ENCODE measurements around the gene PTGIR. TPM values are rescaled to one million over a fixed set of nuclear protein-coding genes. Genes with fewer than 3 reads are reported as not detected.

Gene PTGIR
- total and polyA plus RNA-seq, 2 of the 4 experiments (the other 2 are of a cell fraction): 0.54 to 5.3 TPM

- dilution Hi-C loops (cut with HindIII; ENCODE audit: low sequenced_read_pairs, unreplicated experiment): no loop called here
- CTCF ChIA-PET: no interaction called here
Measured at GRCh38 chr19:46648961-46649960, 24.4 kb upstream of the PTGIR start.

More at GRCh38 chr19:46648961-46649960, 24.4 kb upstream of the PTGIR start:
- no peak overlapping the region for H3K4ac ChIP-seq (ENCODE audit: low read depth, low read length)
- H3K9ac ChIP-seq (ENCODE audit: low read depth, low read length): no peak overlapping the region
- no peak overlapping the region for H3K18ac ChIP-seq (ENCODE audit: low read depth, low read length)
- no peak overlapping the region for H4K8ac ChIP-seq (ENCODE audit: low read depth in 2 of 2, low read length in 2 of 2)
- WGBS, 2 experiments (ENCODE audit: extremely low coverage in 2 of 2, insufficient read length in 1 of 2): 73% methylated on average over 67 of the region's 144 CpGs; no CpG with 5 or more reads in 1 of the 2 experiments
- H3K27me3 ChIP-seq (ENCODE audit: control insufficient read depth, insufficient read depth, low read length): no peaks in the 10 kb centered on the region
- H2BK15ac ChIP-seq (ENCODE audit: low read depth, low read length): no peak overlapping the region
- ATAC-seq (ENCODE audit: low read depth): no peak
- H2AK9ac ChIP-seq (replicated peaks; ENCODE audit: low read depth, low read length, poor library complexity): no peak overlapping the region
- no peak overlapping the region for H3K56ac ChIP-seq (ENCODE audit: extremely low read depth, insufficient read depth, low read length)
- 0 out of 2 replicates have a peak, but pooled peaks cover 3% of the 10 kb centered on the region for H3K9me1 ChIP-seq (ENCODE audit: insufficient read depth, low read length)
- H2BK5ac ChIP-seq (ENCODE audit: low read depth, low read length, poor library complexity, severe bottlenecking): no peak overlapping the region
- H4K5ac ChIP-seq (ENCODE audit: low read depth, low read length): no peak overlapping the region
- H4K91ac ChIP-seq (ENCODE audit: insufficient read depth, low read depth, low read length): no peak overlapping the region
- no TSS peak for BruUV-seq (replicated peaks)
- no peak overlapping the region for H3K14ac ChIP-seq (replicated peaks; ENCODE audit: low read depth, low read length)
- peaks cover 7% of the 10 kb centered on the region for H3K9me3 ChIP-seq (ENCODE audit: control insufficient read depth, insufficient read depth, low read length)
- no peak overlapping the region for H2AK5ac ChIP-seq (ENCODE audit: low read depth, low read length)
- no peak overlapping the region for H2BK20ac ChIP-seq (ENCODE audit: low read depth, low read length)
- no peaks in the 10 kb centered on the region for H3K4me1 ChIP-seq (ENCODE audit: control insufficient read depth, insufficient read depth, low read length)
- peaks cover 7% of the 10 kb centered on the region; the same call in 1 of the 2 replicates for H3K36me3 ChIP-seq (ENCODE audit: control insufficient read depth, insufficient read depth, low read length)
- no peak overlapping the region for H2BK120ac ChIP-seq (ENCODE audit: low read depth, low read length)
- no peaks in the 10 kb centered on the region for H4K20me1 ChIP-seq (ENCODE audit: insufficient read depth, low read length)
- no peak overlapping the region for H3K23ac ChIP-seq (ENCODE audit: low read depth, low read length)
- no peak overlapping the region for H3K27ac ChIP-seq (ENCODE audit: insufficient read depth, low read length)
- in situ Hi-C loops (cut with MboI; ENCODE audit: low sequenced_read_pairs): no loop called here
- DNase-seq: no peak
- no peak overlapping the region for H3K4me3 ChIP-seq (ENCODE audit: insufficient read depth, low read depth, low read length)
- no peak overlapping the region for H2AFZ ChIP-seq (replicated peaks; ENCODE audit: low read length, poor library complexity)
- POLR2A ChIA-PET (ENCODE audit: unreplicated experiment): no interaction called here
- intact Hi-C loops (cut with micrococcal nuclease): no loop called here
- TF ChIP-seq USF2 (IDR thresholded peaks at IDR 0.05; ENCODE audit: low read depth, low read length): no peak
- no peak for TF ChIP-seq RAD21 (IDR thresholded peaks at IDR 0.05; ENCODE audit: low read length)
- TF ChIP-seq CEBPB (IDR thresholded peaks at IDR 0.05; ENCODE audit: low read depth, low read length): no peak
- TF ChIP-seq, protein P1, sequence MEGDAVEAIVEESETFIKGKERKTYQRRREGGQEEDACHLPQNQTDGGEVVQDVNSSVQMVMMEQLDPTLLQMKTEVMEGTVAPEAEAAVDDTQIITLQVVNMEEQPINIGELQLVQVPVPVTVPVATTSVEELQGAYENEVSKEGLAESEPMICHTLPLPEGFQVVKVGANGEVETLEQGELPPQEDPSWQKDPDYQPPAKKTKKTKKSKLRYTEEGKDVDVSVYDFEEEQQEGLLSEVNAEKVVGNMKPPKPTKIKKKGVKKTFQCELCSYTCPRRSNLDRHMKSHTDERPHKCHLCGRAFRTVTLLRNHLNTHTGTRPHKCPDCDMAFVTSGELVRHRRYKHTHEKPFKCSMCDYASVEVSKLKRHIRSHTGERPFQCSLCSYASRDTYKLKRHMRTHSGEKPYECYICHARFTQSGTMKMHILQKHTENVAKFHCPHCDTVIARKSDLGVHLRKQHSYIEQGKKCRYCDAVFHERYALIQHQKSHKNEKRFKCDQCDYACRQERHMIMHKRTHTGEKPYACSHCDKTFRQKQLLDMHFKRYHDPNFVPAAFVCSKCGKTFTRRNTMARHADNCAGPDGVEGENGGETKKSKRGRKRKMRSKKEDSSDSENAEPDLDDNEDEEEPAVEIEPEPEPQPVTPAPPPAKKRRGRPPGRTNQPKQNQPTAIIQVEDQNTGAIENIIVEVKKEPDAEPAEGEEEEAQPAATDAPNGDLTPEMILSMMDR (conservative IDR thresholded peaks at IDR 0.05; ENCODE audit: low read depth, low read length): no peak
- no peak for TF ChIP-seq MAFK (IDR thresholded peaks at IDR 0.05; ENCODE audit: low read depth, low read length)
- no peak for TF ChIP-seq MAZ (IDR thresholded peaks at IDR 0.05; ENCODE audit: borderline replicate concordance, low read depth, low read length)
- no peak for TF ChIP-seq SMC3 (IDR thresholded peaks at IDR 0.05; ENCODE audit: low read depth, low read length)
- TF ChIP-seq RFX5 (IDR thresholded peaks at IDR 0.05; ENCODE audit: low read depth, low read length): no peak
- TF ChIP-seq FOS (IDR thresholded peaks at IDR 0.05; ENCODE audit: low read depth, low read length): no peak
- TF ChIP-seq RCOR1 (IDR thresholded peaks at IDR 0.05; ENCODE audit: insufficient replicate concordance, low read length): no peak
- TF ChIP-seq, protein P2, sequence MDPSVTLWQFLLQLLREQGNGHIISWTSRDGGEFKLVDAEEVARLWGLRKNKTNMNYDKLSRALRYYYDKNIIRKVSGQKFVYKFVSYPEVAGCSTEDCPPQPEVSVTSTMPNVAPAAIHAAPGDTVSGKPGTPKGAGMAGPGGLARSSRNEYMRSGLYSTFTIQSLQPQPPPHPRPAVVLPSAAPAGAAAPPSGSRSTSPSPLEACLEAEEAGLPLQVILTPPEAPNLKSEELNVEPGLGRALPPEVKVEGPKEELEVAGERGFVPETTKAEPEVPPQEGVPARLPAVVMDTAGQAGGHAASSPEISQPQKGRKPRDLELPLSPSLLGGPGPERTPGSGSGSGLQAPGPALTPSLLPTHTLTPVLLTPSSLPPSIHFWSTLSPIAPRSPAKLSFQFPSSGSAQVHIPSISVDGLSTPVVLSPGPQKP (IDR thresholded peaks at IDR 0.05; ENCODE audit: borderline replicate concordance, low read depth, low read length): no peak
- no peak for TF ChIP-seq CHD1 (IDR thresholded peaks at IDR 0.05; ENCODE audit: low read depth, low read length)
- no peak for TF ChIP-seq POLR2A (IDR thresholded peaks at IDR 0.05; ENCODE audit: low read depth, low read length)
- H3K79me1 ChIP-seq (ENCODE audit: low read depth in 1 of 2, low read length in 2 of 2): no peaks in the 10 kb centered on the region
- H3K4me2 ChIP-seq (ENCODE audit: low read depth, low read length): no peak overlapping the region
